ENCODE results near the gene ATXN2.
"Not testable (repeated sequence)": the region's sequence is repeated elsewhere in the genome, so short reads cannot be mapped to it uniquely, and the experiment has no call there.

ATXN2 gene

GRCh38 chr12:111557271-111558106, 41.6 kb downstream of the ATXN2 start:
- no peaks in the 10 kb centered on the region for H3K27me3 ChIP-seq
- no peak overlapping the region for H3K4me3 ChIP-seq (ENCODE audit: low read depth, low read length)
- H3K4me1 ChIP-seq, result peaks cover 4% of the 10 kb centered on the region; the same call in 1 of the 2 replicates
- TF ChIP-seq, protein P1, sequence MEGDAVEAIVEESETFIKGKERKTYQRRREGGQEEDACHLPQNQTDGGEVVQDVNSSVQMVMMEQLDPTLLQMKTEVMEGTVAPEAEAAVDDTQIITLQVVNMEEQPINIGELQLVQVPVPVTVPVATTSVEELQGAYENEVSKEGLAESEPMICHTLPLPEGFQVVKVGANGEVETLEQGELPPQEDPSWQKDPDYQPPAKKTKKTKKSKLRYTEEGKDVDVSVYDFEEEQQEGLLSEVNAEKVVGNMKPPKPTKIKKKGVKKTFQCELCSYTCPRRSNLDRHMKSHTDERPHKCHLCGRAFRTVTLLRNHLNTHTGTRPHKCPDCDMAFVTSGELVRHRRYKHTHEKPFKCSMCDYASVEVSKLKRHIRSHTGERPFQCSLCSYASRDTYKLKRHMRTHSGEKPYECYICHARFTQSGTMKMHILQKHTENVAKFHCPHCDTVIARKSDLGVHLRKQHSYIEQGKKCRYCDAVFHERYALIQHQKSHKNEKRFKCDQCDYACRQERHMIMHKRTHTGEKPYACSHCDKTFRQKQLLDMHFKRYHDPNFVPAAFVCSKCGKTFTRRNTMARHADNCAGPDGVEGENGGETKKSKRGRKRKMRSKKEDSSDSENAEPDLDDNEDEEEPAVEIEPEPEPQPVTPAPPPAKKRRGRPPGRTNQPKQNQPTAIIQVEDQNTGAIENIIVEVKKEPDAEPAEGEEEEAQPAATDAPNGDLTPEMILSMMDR (IDR thresholded peaks at IDR 0.05; ENCODE audit: low read depth, low read length), result no peak
- H3K9me3 ChIP-seq, result no peaks in the 10 kb centered on the region
- peaks cover 3% of the 10 kb centered on the region; the same call in 1 of the 2 replicates for H3K36me3 ChIP-seq
- no peak for DNase-seq

DNA sequence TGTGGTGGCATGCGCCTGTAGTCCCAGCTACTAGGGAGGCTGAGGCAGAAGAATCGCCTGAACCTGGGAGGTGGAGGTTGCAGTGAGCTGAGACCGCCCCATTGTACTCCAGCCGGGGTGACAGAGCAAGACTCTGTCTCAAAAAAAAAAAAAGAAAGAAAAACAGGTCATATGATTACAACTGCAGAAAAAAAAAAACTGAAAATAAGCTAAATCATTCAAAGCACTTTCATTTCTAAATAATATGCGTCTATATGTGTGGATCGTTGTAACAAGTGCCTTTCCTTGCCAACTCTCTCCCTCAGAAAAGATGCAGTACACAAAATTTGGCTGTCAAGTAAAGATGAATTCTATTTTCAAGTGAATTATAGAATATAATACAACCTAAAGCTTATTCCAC, 42.4 kb downstream of the ATXN2 start:
- Histone ChIP-seq H3K36me3 (peaks cover 7% of the 10 kb centered on the region), H3K4me1 (peaks cover 4% of the 10 kb centered on the region; the same call in 1 of the 2 replicates), H3K9me3 (no peaks in the 10 kb centered on the region), H3K4me3 (ENCODE audit: low read depth, low read length) (no peak overlapping the region), H3K27me3 (no peaks in the 10 kb centered on the region)
- TF ChIP-seq, protein P1 (IDR thresholded peaks at IDR 0.05; ENCODE audit: low read depth, low read length), result no peak
- DNase-seq, result no peak

DNA sequence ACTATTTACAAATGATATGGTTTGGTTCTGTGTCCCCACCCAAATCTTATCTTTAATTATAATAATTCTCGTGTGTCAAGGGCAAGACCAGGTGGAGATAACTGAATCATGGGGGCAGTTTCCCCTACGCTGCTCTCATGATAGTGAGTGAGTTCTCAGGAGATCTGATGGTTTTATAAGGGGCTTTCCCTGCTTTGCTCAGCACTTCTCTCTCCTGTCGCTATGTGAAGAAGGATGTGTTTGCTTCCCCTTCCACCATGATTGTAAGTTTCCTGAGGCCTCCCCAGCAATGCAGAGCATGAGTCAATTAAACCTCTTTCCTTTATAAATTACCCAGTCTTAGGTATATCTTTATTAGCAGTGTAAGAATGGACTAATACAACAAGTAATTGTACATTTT, 43.8 kb downstream of the ATXN2 start:
- DNase-seq; H3K9me3 ChIP-seq; H3K4me3 ChIP-seq (ENCODE audit: low read depth, low read length); H3K4me1 ChIP-seq; H3K27me3 ChIP-seq: not testable (repeated sequence)
- H3K36me3 ChIP-seq, result peaks cover 16% of the 10 kb centered on the region

- H3K27me3 ChIP-seq, result no peaks in the 10 kb centered on the region
- H3K36me3 ChIP-seq, result peaks cover 36% of the 10 kb centered on the region
- H3K9me3 ChIP-seq, result no peaks in the 10 kb centered on the region
- H3K4me1 ChIP-seq, result no peaks in the 10 kb centered on the region
- no peak for DNase-seq
- TF ChIP-seq, protein P1 (IDR thresholded peaks at IDR 0.05; ENCODE audit: low read depth, low read length), result no peak
- no peak overlapping the region for H3K4me3 ChIP-seq (ENCODE audit: low read depth, low read length)
Measured at GRCh38 chr12:111546758-111547383, 52.2 kb downstream of the ATXN2 start.

- Histone ChIP-seq H3K4me3 (ENCODE audit: low read depth, low read length) (no peak overlapping the region), H3K27me3 (no peaks in the 10 kb centered on the region), H3K9me3 (no peaks in the 10 kb centered on the region), H3K36me3 (peaks cover 31% of the 10 kb centered on the region), H3K4me1 (no peaks in the 10 kb centered on the region)
- TF ChIP-seq, protein P1 (IDR thresholded peaks at IDR 0.05; ENCODE audit: low read depth, low read length), result no peak
- no peak for DNase-seq
Measured at GRCh38 chr12:111546171-111546570, 52.9 kb downstream of the ATXN2 start.

DNA sequence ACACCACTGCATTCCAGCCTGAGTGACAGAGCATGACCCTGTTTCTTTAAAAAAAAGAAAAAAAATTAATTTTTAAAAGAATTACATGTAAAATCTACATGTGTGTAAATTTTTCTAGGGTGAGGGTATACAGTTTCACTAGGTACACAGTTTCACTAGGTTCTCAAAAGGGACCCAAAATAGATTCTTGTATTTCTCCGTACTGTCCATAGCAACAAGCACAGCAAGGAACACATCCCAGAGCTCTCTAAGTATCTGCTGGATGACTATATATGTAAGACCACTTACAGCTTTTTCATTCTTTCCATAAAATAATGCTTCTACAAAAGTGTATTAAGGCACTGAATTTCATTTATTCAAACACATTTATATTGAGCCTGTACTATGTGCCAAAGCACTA, 55.1 kb downstream of the ATXN2 start:
- Histone ChIP-seq H3K27me3 (no peaks in the 10 kb centered on the region), H3K4me1 (no peaks in the 10 kb centered on the region), H3K36me3 (peaks cover 21% of the 10 kb centered on the region), H3K4me3 (ENCODE audit: low read depth, low read length) (no peak overlapping the region), H3K9me3 (no peaks in the 10 kb centered on the region)
- TF ChIP-seq, protein P1 (IDR thresholded peaks at IDR 0.05; ENCODE audit: low read depth, low read length), result no peak
- DNase-seq, result no peak

Data from BE2C (cell line).